Osteoblast (primary cell): ENCODE measurements around the gene B4GALT3. TPM values are rescaled to one million over a fixed set of nuclear protein-coding genes. Genes with fewer than 3 reads are reported as not detected.
A peak's percentile ranks its signal among the peaks of the same experiment; 100 is the strongest.

ENCODE experiments used
- DNase-seq: peaks from one replicate; pipeline ENCODE4 v3.0.0; 2011; ENCODE audit warnings: low spot score, mixed read lengths; ENCODE audit not compliant: insufficient read length; ENCODE audit errors: missing footprints
- H2AFZ ChIP-seq: 2 replicates; pipeline ENCODE4 v1.6.0; 2011; ENCODE audit warnings: mild to moderate bottlenecking, low read length
- H3K27ac ChIP-seq: 2 replicates; pipeline ENCODE4 v1.5.1; 2011; ENCODE audit warnings: mild to moderate bottlenecking, low read depth, low read length, moderate library complexity
- H3K27me3 ChIP-seq: 2 replicates; pipeline ENCODE4 v1.6.0; 2012; ENCODE audit warnings: mild to moderate bottlenecking, control low read depth, inconsistent platforms, low read length, moderate library complexity; ENCODE audit not compliant: insufficient read depth
- H3K36me3 ChIP-seq: 2 replicates; pipeline ENCODE4 v1.5.1; 2011; ENCODE audit warnings: mild to moderate bottlenecking, low read length, control low read depth, moderate library complexity; ENCODE audit not compliant: insufficient read depth
- H3K4me1 ChIP-seq: 2 replicates; pipeline ENCODE4 v1.5.1; 2011; ENCODE audit warnings: mild to moderate bottlenecking, low read length, control low read depth, moderate library complexity; ENCODE audit not compliant: insufficient read depth
- H3K4me2 ChIP-seq: 2 replicates; pipeline ENCODE4 v1.6.0; 2011; ENCODE audit warnings: mild to moderate bottlenecking, low read length; ENCODE audit not compliant: insufficient read depth
- H3K4me3 ChIP-seq: fragments of 200-600 bp; sonication (generic); 3 replicates; pipeline ENCODE4 v1.5.1; 2012; ENCODE audit warnings: mild to moderate bottlenecking, low read length, inconsistent platforms; ENCODE audit not compliant: insufficient read depth
- H3K79me2 ChIP-seq: 2 replicates; pipeline ENCODE4 v1.6.0; 2012; ENCODE audit warnings: mild to moderate bottlenecking, low read length, control low read depth, inconsistent platforms; ENCODE audit not compliant: insufficient read depth
- H3K9me3 ChIP-seq: 2 replicates; pipeline ENCODE4 v1.5.1; 2011; ENCODE audit warnings: low read depth, low read length, control low read depth
- H4K20me1 ChIP-seq: 2 replicates; pipeline ENCODE4 v1.6.0; 2012; ENCODE audit warnings: mild to moderate bottlenecking, low read length, control low read depth; ENCODE audit not compliant: insufficient read depth
- total RNA-seq: library from RNA; depleted of rRNA; stranded (reverse); fragments of >200 nt; gene quantifications from 2 replicates; pipeline ENCODE4 v1.2.3, GENCODE V29; 2012
- TF ChIP-seq, protein P1 (sequence below): IDR thresholded peaks from 2 replicates; pipeline ENCODE4 v1.5.1; 2011; ENCODE audit warnings: mild to moderate bottlenecking, low read depth, low read length, moderate library complexity; ENCODE audit errors: extremely low read depth

The B4GALT3 gene
- total RNA-seq, 1 donor: 18.5 TPM

DNA sequence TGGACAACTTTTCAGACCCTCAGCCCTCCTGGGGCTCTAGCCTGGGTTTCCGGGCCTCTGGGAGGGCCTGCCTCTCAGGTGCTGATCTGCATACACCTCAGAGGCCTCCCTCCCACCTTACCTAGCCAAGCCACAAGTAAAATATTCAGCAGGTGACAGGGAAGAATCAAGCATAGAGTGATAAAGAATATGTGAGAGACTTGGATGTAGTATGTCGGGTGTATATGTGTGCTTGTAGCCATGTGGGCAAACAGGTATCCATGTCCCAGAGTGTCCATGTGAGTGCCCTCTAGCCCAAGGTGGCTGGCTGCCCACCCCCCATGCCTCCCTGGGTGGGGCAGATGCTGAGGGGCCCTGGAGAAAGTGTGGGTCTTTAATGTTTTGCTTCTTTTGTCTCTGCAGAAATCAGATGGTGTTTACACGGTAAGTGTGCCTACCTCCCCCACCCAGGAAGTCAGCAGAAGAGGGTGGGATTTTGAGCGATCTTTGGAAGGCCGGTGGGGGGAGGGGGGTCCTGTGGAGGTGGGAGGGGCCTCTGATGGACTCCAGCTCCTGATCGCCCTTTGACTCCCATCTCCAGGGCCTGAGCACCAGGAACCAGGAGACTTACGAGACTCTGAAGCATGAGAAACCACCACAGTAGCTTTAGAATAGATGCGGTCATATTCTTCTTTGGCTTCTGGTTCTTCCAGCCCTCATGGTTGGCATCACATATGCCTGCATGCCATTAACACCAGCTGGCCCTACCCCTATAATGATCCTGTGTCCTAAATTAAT lies 41.2 kb upstream of the B4GALT3 start:
- Histone ChIP-seq H3K9me3 (no peaks in the 10 kb centered on the region), H3K4me1 (peaks cover 24% of the 10 kb centered on the region), H4K20me1 (no peaks in the 10 kb centered on the region), H3K4me2 (no peak overlapping the region), H3K27me3 (no peaks in the 10 kb centered on the region), H2AFZ (no peak overlapping the region), H3K4me3 (no peak overlapping the region), H3K79me2 (no peaks in the 10 kb centered on the region), H3K36me3 (peaks cover 11% of the 10 kb centered on the region), H3K27ac (peak overlapping the region; percentile 97)
- TF ChIP-seq, protein P1, sequence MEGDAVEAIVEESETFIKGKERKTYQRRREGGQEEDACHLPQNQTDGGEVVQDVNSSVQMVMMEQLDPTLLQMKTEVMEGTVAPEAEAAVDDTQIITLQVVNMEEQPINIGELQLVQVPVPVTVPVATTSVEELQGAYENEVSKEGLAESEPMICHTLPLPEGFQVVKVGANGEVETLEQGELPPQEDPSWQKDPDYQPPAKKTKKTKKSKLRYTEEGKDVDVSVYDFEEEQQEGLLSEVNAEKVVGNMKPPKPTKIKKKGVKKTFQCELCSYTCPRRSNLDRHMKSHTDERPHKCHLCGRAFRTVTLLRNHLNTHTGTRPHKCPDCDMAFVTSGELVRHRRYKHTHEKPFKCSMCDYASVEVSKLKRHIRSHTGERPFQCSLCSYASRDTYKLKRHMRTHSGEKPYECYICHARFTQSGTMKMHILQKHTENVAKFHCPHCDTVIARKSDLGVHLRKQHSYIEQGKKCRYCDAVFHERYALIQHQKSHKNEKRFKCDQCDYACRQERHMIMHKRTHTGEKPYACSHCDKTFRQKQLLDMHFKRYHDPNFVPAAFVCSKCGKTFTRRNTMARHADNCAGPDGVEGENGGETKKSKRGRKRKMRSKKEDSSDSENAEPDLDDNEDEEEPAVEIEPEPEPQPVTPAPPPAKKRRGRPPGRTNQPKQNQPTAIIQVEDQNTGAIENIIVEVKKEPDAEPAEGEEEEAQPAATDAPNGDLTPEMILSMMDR: no peak
- no peak for DNase-seq

DNA sequence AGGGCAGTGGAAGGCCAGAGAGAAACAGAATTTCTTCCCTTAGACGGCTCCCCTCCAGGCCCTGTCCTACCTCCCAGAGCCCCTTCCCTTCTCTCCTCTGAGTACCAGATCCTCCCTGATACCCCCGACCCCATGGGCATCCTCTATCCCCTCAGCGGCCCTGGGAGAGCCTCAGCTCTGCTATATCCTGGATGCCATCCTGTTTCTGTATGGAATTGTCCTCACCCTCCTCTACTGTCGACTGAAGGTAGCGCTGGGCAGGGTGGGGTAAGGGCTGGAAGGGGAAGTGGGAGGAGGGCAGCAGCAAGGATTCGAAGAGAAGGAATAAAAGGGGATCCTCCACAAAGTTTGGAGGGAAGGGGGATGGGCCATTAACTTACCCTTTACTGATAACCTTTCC lies 40.5 kb upstream of the B4GALT3 start:
- Histone ChIP-seq H3K4me3 (peak overlapping the region; percentile 11), H4K20me1 (no peaks in the 10 kb centered on the region), H3K36me3 (peaks cover 17% of the 10 kb centered on the region), H3K4me2 (peak overlapping the region; percentile 77), H3K27me3 (no peaks in the 10 kb centered on the region), H3K9me3 (no peaks in the 10 kb centered on the region), H3K79me2 (no peaks in the 10 kb centered on the region), H3K4me1 (peaks cover 24% of the 10 kb centered on the region), H3K27ac (peak overlapping the region; percentile 97), H2AFZ (peak overlapping the region; percentile 40)
- DNase-seq: no peak
- TF ChIP-seq, protein P1: no peak

DNA sequence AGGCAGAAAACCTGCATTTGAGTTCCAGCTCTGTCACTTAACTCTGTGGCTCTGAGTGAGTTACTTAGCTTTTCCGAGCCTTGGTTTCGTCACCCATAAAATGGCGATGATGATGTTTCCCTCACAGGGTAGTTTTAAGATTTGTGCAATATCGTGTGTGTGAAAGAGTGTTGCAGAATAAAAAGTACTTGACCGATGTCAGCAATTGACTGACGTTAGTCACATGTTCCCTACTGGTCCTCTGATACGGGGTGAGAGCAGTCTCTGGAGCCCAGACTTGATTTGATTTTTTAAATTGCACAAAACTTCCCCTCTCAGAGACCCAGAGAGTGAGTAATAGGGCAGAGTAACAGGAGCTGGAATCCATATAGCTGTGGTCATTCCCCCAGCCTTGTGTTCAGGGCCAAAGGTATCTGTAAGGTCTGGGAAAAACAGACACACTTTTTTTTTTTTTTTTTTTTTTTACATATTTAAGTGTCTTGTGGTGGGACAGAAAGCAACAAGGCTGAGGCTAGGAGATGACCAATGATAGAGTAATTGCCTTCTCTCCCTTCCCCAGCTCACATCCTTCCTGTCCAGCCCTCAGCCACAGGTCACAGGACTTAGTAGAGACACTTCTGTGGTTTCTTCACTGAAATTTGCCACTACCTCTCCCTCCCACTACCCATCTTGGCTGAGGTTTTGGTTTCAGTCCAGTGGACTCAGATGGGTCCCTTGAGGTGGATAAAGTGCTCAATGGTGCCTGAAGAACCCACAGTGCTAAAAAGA lies 39.8 kb upstream of the B4GALT3 start:
- Histone ChIP-seq H3K36me3 (peaks cover 22% of the 10 kb centered on the region), H3K9me3 (no peaks in the 10 kb centered on the region), H2AFZ (peak overlapping the region; percentile 73), H3K4me2 (peak overlapping the region; percentile 77), H3K27ac (peak overlapping the region; percentile 97), H4K20me1 (no peaks in the 10 kb centered on the region), H3K4me1 (peaks cover 24% of the 10 kb centered on the region), H3K27me3 (no peaks in the 10 kb centered on the region), H3K79me2 (no peaks in the 10 kb centered on the region), H3K4me3 (peak overlapping the region; percentile 43)
- TF ChIP-seq, protein P1: no peak
- peak; percentile 90 for DNase-seq

DNA sequence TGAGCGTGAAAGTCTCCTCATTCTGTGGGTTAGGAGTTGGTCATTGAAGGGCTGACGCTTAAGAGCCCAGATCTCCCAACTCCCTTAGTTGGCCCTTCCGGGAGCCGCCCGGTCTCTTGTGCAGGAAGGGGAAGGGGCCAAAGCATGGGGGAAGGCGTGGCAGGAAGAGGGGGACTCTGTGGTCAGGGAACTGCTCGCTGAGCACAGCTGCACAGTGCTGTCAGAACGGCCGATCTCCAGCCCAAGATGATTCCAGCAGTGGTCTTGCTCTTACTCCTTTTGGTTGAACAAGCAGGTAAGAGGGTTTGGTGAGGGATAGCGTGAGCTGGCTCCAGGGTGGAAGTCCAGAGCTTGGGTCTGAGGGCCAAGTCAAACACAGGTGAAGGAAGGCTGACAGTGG lies 37.8 kb upstream of the B4GALT3 start, which contains the start of gene FCER1G:
Gene FCER1G (plus strand): TSS at position 220 of the 400 bp plus-strand sequence. CDS start 27 bp downstream, at position 247.
- H3K27ac ChIP-seq: peak within 1 kb of the TSS; percentile 97
- H3K27me3 ChIP-seq: no peaks in the 10 kb centered on the region
- no peak within 1 kb of the TSS for H3K4me3 ChIP-seq
- no peak within 1 kb of the TSS for H2AFZ ChIP-seq
- no peak for DNase-seq
- TF ChIP-seq, protein P1: no peak
- peaks cover 24% of the 10 kb centered on the region for H3K4me1 ChIP-seq
- peaks cover 41% of the 10 kb centered on the region for H3K36me3 ChIP-seq
- H3K4me2 ChIP-seq: peak within 1 kb of the TSS; percentile 77
- H3K9me3 ChIP-seq: no peaks in the 10 kb centered on the region
- H4K20me1 ChIP-seq: no peaks in the 10 kb centered on the region
- H3K79me2 ChIP-seq: no peaks in the 10 kb centered on the region
